Cardiac fibroblast (primary cell): ENCODE data around the gene COL7A1.

ENCODE experiments used
- DNase-seq, 2 donors: peaks; one replicate each; pipeline versions ENCODE4 v3.0.0 to v3.0.0-alpha.2; 2010; ENCODE audit warnings: low read depth in 2 of 2
- H3K4me3 ChIP-seq, 2 donors: replicated peaks in 1 of 2; 1 replicate in 1 of 2; 2 replicates in 1 of 2; pipeline ENCODE4 v1.5.1; 2011; ENCODE audit warnings: low read depth in 2 of 2, low read length in 2 of 2, mild to moderate bottlenecking in 2 of 2, moderate library complexity in 1 of 2
- CTCF ChIP-seq: IDR thresholded peaks from one replicate; pipeline ENCODE4 v1.5.1; 2011; ENCODE audit warnings: low read depth, mild to moderate bottlenecking, low read length, inconsistent platforms

COL7A1 gene

GRCh38 chr3:48607519-48607918, 12.4 kb upstream of the COL7A1 start:
- no peak for TF ChIP-seq CTCF
- no peak overlapping the region for H3K4me3 ChIP-seq
- peak in 1 of 2 donors; percentile 37 for DNase-seq

- no peak overlapping the region for H3K4me3 ChIP-seq
- no peak for TF ChIP-seq CTCF
- DNase-seq = no peak
Measured at GRCh38 chr3:48601622-48601994, 6.5 kb upstream of the COL7A1 start.

GRCh38 chr3:48600711-48601621, 5.8 kb upstream of the COL7A1 start:
- DNase-seq = no peak
- no peak overlapping the region for H3K4me3 ChIP-seq
- TF ChIP-seq CTCF = no peak

DNA sequence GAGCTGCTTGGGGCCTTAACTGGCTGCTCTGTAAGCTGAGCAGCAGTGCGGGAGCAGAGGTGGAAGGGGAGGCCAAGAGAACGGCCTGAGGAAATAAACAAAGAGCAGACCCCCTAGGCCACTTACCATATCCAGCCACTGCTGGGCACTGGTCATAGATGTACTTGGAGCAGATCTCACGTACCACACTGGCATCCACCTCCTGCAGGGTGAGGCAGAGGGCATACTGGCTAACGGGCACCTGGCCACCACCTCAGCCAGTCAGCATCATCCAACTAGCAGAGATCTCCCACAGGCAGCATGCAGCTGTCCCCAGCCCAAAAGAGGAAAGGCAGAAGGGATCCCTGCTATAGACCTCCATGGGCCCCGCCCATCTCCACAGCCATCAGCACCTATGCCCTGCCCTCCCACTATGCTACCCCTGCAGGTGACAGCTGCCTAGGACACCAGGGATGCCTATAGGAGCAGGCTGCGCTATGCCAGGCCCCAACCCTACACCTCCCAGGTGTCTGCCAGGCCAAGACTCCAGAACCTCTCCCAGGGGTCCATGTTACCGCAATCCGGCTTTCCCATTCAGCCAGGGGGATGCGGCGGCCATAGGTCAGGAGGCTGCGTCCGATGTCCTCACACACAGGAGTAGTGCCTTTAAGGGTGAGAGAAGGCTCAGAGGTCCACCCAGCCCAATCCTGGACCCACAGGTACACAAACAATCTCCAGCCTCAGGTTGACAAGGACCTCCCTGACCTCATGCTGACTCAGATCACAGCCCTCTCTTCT, 4.6 kb upstream of the COL7A1 start:
- no peak for DNase-seq
- H3K4me3 ChIP-seq = peak overlapping the region in 1 of 2 donors; percentile 15
- TF ChIP-seq CTCF = no peak

DNA sequence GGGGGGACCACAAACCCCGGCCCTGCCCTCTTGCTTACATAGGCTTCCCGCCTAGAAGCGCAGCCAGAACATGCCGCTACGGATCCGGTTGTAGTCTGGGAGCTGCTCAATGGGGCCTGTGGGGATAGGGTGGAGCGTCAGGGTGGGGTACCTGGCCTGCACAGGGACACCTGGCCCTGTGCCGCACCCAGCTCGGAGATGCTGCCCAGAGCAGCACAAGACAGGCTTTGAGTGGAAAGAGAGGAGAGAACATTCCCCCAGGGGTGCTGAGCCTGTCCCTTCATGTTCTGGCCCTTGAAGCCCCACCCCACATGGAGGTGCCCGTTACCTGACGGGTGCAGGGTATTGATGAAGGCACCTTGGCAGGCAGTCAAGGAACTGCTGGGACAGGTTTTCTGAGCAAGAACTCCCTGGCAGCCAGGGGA, 4.0 kb upstream of the COL7A1 start:
- H3K4me3 ChIP-seq = peak overlapping the region in 1 of 2 donors; percentile 15
- TF ChIP-seq CTCF = no peak
- DNase-seq = no peak

- TF ChIP-seq CTCF = no peak
- DNase-seq = peak; percentile 92 to 94
- peak overlapping the region in 1 of 2 donors; percentile 15 for H3K4me3 ChIP-seq
Measured at GRCh38 chr3:48598323-48599076, 3.4 kb upstream of the COL7A1 start.
